ENCODE results near the gene VDR.
"Not testable (repeated sequence)": the region's sequence is repeated elsewhere in the genome, so short reads cannot be mapped to it uniquely, and the experiment has no call there.

The VDR gene

DNA sequence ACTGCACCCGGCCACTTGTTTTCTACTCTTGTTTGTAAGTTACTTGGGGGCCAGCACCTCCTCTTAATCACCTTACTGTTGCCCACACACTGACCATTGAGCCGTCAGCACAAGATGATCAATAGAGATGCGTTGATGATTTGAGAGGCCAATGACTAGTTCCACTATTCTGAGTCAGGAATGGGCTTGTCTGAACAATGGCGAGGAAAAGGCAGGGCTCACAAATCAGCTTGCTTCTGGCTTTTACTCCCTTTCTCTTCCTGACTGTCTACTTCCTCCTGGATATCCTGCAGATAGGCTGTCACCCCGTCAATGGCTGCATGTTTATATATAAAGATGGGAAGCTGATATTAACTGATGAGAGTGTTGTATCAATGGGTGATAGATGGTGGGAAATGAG lies 55.9 kb downstream of the VDR start:
- no peak for DNase-seq (ENCODE audit: low read depth)

DNA sequence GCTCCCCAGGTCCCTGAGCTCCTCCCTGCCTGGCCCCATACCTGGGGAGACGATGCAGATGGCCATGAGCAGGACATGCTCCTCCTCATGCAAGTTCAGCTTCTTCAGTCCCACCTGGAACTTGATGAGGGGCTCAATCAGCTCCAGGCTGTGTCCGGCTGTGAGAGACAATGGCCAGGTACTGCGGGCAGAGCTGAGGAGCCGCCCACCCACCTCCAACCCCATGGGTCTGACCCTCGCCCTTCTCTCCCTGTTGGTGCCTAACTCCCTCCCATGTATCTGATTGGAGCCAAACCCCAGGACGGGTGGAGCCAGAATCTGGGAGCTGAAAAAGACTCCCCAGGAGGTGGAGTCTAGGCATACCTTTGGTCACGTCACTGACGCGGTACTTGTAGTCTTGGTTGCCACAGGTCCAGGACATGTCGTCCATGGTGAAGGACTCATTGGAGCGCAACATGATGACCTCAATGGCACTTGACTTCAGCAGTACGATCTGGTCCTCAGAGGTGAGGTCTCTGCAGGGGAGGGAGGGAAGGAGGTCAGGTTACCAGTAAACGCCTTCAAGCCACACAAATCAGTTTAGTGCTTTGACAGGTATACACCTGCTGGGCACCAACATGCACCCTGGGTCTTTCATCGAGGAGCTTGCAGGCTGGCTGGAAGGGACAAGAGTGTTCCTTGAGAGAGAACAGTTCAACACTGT lies 58.3 kb downstream of the VDR start:
- DNase-seq (ENCODE audit: low read depth) = no peak

DNA sequence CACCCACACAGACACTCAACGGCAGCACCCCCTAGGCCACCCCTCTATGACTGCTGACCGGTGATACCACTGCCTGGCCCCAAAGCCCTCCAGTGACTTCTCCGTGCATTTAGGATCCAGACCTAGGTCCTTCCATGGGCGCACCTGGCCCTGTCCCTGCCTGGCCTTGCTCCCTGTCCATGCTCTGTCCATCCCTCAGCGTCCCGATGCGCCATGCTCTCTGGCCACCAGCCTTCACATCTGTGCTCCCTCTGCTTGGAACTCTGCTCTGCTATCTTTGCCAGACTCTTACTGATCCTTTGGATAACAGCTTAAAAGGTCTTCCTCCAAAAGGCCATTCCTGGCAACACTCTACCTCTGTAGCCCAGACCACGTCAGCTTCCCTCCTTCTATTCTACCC lies 59.7 kb downstream of the VDR start:
- no peak for DNase-seq (ENCODE audit: low read depth)

DNA sequence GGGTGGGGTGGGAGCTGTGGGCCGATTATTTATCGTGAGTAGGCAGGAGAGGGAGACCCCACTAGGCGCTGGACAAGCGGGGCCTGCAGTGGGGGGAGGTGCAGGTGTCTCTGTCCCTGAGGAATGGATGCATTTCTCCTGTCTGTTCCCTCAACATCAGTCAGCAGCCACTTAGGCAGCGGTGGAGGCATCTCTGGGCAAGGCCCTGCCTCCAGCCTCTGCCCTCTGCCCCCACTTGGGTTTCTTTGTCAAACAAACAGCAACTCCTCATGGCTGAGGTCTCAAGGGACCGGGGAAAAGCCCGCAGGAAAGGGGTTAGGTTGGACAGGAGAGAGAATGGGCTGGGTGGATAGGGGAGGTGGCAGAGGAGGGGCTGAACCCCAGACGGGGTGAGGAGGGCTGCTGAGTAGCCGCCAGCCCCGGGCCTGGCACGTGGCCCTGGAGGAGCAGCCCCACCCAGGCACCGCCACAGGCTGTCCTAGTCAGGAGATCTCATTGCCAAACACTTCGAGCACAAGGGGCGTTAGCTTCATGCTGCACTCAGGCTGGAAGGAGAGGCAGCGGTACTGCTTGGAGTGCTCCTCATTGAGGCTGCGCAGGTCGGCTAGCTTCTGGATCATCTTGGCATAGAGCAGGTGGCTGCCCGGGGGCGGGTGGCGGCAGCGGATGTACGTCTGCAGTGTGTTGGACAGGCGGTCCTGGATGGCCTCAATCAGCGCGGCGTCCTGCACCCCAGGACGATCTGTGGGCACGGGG lies 60.4 kb downstream of the VDR start:
- DNase-seq (ENCODE audit: low read depth) = no peak

DNA sequence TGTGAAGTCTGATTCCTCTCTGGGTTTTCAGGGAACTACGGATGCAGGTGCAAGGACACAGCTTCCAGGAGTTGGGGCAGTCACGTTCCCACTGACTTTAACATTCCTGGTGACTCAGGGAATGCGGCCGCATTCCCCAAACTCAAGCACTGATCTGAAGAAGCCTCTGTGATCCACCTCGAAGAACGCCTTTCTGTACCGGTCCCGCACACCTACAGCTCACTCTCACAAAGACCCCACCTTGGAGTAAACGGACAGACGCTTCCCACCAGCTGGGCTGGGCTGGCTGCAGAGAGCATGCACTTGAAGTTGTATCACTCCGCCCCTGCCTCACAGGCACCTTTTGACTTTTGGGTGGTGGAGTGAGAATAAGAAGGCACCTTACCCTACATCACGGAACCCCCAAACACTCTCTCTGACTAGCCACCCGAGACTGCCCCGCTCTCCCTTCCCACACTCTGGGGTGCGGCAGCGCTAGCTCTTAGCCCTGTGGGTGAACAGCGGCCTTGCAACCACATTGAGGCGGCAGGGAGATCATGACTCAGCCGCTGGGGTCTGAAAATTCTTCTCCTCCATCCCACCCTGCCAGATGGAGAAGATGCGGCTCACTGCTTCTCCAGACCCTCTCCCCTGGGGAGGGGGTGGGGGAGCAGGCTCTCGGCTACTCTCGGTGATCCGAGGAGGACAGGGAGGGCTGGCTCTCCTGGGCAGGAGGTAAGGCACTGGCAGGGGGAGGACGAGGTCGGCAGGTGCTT lies 61.4 kb downstream of the VDR start:
- DNase-seq (ENCODE audit: low read depth) = no peak

DNA sequence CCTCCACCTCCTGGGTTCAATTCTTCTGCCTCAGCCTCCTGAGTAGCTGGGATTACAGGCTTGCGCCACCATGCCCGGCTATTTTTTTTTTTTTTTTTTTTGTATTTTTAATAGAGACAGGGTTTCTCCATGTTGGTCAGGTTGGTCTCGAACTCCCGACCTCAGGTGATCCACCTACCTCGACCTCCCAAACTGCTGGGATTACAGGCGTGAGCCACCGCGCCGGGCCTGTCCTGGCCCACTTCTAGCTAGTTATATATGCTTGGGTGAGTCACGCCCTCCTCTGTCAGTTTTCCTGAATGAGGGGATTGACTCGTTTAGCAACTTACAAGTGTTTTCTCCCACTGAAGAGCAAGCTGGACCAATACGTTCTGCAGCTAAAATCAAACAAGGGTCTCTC lies 62.3 kb downstream of the VDR start:
- DNase-seq (ENCODE audit: low read depth) = not testable (repeated sequence)

DNA sequence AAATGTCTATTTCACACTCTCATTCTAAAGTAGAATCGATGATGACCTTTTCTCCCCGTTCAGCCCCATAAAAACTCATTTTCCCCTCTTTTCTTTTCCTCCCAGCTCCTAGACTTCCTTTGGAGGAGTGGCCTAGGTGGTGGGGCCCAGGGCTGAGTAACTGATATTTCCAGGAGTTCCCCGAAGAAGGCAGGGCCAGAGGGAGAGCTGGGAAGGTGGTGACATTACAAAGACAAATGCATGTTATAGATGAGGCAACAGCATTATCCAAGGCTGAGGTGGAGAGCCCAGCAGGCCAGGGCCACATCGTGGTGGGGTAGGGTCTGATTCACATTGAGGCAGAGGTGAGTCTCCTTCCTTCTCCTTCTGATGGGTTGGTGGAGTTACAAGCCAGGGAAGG lies 62.9 kb downstream of the VDR start:
- no peak for DNase-seq (ENCODE audit: low read depth)

- no peak for DNase-seq (ENCODE audit: low read depth)
Measured at GRCh38 chr12:47841501-47841900, 63.3 kb downstream of the VDR start.

GRCh38 chr12:47840571-47840970 lies 64.2 kb downstream of the VDR start:
- no peak for DNase-seq (ENCODE audit: low read depth)

- no peak for DNase-seq (ENCODE audit: low read depth)
Measured at GRCh38 chr12:47839214-47839876, 65.4 kb downstream of the VDR start.

- DNase-seq (ENCODE audit: low read depth) = no peak
Measured at GRCh38 chr12:47838286-47838931, 66.4 kb downstream of the VDR start.

GRCh38 chr12:47837190-47838171 lies 67.3 kb downstream of the VDR start:
- no peak for DNase-seq (ENCODE audit: low read depth)

- DNase-seq (ENCODE audit: low read depth) = no peak
Measured at GRCh38 chr12:47835831-47836155, 69.0 kb downstream of the VDR start.

- DNase-seq (ENCODE audit: low read depth) = no peak
Measured at GRCh38 chr12:47835006-47835830, 69.6 kb downstream of the VDR start.

- DNase-seq (ENCODE audit: low read depth) = no peak
Measured at GRCh38 chr12:47834199-47834903, 70.4 kb downstream of the VDR start.

- DNase-seq (ENCODE audit: low read depth) = no peak
Measured at GRCh38 chr12:47833591-47834012, 71.2 kb downstream of the VDR start.

GRCh38 chr12:47832263-47832933 lies 72.4 kb downstream of the VDR start:
- DNase-seq (ENCODE audit: low read depth) = no peak

DNA sequence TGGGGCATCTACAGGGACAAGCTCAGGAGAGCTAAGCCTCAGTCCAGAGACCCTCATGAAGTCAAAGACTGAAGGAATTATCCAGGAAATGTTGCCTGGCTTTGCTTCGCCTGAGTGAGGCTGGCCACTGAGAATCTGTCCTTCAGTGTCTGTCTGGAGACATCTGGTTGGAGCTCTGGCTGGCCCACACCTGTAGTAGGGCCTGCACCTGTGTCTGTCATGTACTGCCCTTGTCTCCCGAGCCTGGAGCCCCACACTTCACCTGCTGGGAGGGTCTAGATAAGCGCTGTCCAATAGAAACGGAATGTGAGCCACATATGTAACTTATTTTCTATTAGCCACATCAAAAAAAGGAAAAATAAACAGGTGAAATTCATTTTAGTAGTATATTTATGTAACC lies 75.2 kb downstream of the VDR start:
- no peak for DNase-seq (ENCODE audit: low read depth)

Measured in HS-27A (cell line).